NCI-H526 (cell line): Measurements from ENCODE around the gene IL4I1.
"Not testable (repeated sequence)": the region's sequence is repeated elsewhere in the genome, so short reads cannot be mapped to it uniquely, and the experiment has no call there.

Source experiments
- DNase-seq, 2 experiments: peaks; one replicate each; lab custom pipeline; 2025; lab: John Stamatoyannopoulos, UW

Gene IL4I1, protein sequence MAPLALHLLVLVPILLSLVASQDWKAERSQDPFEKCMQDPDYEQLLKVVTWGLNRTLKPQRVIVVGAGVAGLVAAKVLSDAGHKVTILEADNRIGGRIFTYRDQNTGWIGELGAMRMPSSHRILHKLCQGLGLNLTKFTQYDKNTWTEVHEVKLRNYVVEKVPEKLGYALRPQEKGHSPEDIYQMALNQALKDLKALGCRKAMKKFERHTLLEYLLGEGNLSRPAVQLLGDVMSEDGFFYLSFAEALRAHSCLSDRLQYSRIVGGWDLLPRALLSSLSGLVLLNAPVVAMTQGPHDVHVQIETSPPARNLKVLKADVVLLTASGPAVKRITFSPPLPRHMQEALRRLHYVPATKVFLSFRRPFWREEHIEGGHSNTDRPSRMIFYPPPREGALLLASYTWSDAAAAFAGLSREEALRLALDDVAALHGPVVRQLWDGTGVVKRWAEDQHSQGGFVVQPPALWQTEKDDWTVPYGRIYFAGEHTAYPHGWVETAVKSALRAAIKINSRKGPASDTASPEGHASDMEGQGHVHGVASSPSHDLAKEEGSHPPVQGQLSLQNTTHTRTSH

DNA sequence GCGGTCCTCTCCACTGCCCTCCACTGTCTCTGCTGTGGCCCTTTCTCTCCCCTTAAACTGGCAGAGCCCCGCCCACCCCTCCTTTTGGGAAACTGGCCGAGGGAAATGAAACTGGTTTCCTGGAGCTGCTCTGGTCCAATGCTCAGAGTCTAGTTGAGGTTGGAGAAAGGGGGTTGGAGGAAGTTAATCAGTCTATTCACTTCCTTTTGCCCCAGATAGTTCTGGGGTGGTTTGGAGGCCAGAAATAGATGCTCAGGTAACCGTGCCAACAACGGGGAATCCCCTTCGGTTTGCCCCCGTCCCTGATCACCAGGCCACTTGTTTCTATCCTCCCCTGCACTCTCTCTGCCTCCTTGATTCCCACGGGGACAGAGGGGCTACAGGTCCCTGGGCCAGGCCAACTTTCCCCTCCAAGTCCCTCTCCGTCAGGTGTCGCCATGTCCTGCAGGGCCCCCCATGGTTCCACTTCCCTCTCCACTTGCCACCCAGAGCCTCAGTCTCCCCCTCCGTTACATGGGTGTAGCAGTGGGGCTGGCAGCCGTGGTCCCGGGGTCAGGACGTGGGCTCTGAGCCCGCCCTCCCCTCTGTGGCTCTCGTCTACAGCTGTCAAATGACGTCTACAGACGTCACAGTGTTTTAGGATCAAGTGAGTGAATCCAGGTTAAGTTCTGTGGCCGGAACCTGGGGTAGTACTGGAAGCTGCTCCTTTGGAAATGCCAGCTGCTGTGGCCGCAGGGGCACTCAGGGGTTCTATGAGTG, at the start of gene IL4I1:
TSS of gene IL4I1 (minus strand) at position 25 of the 759 bp plus-strand sequence. CDS start 727 bp downstream, outside the sequence.
- no peak for DNase-seq

DNA sequence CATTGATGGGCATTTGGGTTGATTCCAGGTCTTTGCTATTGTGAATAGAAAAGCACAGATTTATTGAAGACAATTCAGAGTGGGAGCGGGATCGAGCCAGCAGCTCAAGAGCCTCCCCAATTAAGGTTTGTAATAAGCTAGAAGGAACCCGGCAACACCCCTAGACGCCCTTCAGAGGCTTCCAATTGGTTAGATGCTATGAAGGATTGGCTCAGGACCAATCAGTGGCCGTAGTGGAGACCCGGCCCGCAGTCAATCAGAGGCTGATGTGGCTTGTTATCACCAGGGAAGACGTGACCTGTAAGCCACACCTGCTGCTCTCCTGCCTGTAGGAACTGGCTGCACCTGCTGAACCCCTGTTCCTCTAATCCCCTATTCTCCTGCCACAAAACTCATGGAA, 49.7 kb upstream of the IL4I1 start:
- DNase-seq, result no peak

DNA sequence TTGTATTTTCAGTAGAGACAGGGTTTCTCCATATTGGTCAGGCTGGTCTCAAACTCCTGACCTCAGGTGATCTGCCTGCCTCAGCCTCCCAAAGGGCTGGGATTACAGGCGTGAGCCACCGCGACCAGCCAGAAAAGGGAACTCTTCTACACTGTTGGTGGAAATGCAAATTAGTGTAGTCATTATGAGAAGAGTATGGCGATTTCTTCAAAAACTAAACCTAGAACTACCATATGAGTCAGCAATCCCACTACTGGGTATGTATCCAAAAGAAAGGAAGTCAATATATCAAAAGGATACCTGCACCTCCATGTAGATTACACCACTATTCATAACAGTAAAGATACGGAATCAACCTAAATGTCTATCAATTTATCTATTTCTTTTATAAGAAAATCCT, 47.9 kb upstream of the IL4I1 start:
- DNase-seq, result peak in 1 of 2 experiments; percentile 30

DNA sequence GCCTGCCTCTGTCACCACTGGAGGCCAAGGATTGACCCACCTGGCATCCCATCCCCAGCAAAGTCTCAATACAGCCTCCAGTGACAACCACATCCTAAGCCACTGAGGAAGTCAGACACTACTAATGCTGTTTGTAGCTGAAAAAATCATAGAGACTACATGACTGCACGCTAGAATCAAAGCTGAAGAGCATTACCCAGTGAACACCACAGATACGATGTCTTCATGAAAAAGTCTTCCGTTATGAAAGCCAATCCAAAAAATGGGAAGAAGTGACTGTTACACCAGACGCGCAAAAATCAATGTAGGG, 43.8 kb upstream of the IL4I1 start:
- DNase-seq, result no peak

DNA sequence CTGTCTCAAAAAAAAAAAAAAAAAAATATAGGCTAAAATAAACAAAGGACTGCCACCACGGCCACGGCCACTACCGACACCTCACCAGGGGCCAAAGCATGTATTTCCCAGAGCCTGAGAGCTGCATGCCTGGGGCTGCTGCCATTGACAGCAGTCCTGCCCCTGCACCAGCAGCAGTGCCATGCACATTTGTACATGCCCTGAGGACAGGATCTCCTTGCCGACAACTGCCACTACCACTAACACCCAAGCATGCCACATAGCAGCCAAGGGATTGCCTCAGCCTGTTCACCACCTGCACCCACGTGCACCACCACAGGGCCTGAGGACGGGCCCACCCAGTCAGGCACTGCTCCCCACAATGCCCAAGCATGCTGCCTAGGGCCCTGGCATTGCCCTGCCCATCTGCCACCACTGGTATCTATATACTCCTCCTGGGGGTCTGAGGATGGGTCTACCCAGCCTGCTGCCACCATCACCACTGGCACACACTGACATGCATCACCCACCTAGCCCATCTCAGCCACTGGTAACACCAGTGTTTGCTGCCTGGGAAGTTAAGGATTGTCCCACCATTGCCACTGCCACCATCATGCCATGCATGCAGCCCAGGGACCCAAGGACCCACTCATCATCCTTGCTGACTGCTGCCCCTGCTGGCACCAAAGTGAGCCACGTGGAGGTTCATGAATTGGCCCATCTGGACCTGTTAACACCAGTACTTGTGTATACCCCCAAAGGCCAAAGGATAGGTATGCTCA, 43.2 kb upstream of the IL4I1 start:
- no peak for DNase-seq

DNA sequence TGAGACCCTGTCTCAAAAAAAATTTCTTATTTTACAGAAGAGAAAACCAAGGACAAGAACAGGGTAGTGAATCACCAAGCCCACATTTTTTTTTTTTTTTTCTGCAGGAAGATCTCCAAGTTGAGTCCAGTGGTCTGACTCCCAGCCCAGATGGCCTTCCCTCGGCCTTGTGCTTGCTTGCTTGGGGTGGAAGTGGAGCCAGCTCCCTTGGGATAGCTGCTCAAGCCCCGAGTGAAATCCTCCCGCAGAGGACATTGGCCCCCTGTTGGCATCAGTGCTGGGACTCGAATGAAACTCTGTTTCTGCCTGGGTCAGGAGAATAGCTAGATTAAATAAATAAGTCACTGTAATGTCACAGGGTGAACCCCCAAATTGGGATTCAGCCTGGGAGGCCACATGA, 42.0 kb upstream of the IL4I1 start:
- no peak for DNase-seq

DNA sequence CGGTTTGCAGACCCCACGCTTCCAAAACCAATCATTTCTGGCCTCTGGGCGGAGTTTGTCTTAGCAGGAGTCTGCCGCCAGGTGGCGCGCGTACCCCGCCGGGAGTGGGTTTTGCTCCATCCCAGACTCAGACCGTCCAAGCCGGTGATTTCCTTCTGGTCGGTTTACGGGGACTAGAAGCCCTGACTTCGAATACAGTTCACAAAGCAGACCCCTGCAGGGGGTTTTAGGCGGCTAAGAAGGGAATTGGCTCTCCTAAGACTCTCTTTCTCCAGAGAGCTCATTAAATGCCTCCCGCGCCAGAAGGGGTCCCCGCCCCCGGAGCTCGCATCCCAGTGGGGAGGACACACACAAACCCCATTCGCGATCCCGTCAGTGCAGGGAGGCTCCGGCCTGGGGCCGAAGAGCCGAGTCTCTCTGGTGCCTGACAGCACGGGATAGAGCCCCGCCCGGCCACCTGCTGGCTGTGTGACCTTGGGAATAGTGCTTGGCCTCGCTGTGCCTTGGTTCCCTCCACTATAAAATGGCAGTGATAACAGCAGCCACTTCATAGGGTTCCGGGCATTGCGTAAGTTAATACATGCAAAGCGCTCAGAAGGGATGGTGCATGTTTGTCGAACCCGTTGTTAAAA, 41.2 kb upstream of the IL4I1 start:
- peak; percentile 49 to 85 for DNase-seq

DNA sequence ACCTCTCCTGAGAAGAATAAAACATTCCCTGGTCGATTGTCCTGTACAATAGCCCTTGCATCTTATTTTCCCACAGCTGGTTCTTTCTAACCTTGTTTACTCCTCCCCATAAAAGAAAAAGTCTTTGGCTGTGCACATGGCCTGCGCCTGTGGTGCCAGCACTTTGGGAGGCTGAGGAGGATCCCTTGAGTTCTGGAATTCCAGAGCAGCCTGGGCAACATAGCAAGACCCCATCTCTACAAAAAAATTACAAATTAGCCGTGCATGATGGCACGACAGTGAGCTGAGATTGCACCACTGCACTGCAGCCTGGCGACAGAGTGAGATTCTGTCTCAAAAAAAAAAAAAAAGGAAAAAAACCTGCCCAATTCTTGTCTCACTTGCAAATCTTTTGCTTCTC, 39.9 kb upstream of the IL4I1 start:
- DNase-seq, result no peak

DNA sequence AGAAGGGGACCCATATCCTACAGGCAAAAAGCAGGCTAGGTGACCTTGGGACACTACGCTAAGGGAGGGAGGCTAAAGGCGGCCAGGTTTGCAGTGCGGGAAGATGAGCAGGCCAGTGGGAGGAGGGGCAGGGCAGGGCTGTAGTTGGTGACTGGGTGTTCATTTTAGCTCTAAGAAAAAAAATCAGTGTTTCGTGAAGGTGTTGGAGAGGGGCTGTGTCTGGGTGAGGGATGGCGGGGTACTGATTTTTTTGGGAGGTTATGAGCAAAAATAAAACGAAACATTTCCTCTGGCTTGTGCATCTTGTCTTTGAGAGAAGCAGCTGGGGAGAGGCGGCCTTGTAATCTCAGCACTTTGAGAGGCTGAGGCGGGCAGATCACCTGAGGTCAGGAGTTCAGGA, 37.0 kb upstream of the IL4I1 start:
- no peak for DNase-seq

DNA sequence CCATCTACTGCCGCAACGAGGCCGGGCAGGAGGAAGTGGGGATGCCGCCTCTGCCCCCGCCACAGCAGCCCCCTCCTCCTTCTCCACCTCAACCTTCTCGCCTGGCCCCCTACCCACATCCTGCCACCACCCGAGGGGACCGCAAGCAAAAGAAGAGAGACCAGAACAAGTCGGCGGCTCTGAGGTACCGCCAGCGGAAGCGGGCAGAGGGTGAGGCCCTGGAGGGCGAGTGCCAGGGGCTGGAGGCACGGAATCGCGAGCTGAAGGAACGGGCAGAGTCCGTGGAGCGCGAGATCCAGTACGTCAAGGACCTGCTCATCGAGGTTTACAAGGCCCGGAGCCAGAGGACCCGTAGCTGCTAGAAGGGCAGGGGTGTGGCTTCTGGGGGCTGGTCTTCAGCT, 36.0 kb upstream of the IL4I1 start:
- no peak for DNase-seq

DNA sequence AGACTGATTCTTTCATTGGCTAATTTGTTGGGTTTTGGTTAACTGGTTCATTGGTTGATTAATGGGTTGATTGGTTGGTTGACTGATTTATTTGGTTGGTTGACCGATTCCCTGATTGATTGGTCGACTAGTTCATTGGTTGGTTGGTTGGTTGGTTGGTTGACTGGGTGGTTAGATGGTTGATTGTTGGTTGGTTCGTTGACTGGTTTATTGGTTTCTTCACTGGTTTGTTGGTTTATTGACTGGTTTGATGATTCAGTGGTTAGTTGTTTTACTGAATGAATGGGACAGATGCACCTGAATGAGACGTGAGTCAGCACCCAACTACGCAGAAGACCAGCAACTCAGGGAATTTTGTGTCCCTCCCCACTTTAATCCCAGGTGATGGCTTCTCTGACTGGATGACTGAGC, 35.4 kb upstream of the IL4I1 start:
- no peak for DNase-seq

DNA sequence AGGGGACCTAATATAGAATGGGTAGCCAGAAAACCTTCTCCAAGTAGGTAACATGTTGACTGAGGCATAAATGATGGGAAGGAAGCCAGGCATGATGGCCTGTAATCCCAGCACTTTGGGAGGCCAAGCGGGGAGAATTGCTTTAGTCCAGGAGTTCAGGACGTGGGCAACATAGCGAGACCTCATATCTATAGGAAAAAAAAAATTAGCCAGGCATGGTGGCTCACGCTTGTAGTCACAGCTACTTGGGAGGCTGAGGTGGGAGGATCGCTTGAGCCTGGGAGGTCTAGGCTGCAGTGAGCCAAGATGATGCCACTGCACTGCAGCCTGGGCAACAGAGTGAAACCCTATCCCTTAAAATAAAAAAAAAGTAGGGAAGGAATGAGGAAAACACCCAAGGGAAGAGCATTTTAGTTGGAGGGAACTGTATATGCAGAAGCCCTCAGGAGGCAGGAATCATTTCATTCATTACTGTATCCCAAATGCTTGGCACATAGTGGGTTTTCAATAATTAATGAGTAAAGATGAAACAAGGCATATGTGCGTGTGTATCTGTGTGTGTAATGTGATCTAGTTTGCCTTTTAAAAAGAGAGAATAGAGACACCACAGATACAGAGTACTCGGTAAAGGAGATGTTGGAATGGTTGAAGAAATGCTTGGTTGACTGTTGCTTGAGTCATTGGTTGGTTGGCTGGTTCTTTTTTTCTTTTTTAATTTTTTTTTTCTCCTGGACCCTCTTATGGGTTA, 34.8 kb upstream of the IL4I1 start:
- no peak for DNase-seq

DNA sequence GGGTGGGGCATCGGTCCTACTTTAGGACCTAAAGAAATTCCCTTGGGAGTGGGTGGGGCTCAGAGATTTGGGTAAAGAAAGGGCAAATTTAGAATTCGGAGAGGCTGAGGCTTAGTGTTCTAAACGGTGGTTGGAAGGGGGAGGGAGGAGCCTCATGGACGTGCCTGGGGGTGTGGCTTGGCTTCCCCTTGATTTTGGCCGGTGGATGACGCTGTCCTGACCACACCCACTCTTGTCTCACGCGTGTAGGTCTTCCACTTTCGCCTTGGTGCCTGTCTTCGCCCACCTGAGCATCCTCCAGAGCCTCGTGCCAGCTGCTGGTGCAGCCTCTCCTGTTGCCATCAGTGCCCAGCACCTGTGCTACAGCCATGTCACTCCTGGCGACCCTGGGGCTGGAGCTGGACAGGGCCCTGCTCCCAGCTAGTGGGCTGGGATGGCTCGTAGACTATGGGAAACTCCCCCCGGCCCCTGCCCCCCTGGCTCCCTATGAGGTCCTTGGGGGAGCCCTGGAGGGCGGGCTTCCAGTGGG, 33.9 kb upstream of the IL4I1 start:
- peak in 1 of 2 experiments; percentile 63 for DNase-seq

DNA sequence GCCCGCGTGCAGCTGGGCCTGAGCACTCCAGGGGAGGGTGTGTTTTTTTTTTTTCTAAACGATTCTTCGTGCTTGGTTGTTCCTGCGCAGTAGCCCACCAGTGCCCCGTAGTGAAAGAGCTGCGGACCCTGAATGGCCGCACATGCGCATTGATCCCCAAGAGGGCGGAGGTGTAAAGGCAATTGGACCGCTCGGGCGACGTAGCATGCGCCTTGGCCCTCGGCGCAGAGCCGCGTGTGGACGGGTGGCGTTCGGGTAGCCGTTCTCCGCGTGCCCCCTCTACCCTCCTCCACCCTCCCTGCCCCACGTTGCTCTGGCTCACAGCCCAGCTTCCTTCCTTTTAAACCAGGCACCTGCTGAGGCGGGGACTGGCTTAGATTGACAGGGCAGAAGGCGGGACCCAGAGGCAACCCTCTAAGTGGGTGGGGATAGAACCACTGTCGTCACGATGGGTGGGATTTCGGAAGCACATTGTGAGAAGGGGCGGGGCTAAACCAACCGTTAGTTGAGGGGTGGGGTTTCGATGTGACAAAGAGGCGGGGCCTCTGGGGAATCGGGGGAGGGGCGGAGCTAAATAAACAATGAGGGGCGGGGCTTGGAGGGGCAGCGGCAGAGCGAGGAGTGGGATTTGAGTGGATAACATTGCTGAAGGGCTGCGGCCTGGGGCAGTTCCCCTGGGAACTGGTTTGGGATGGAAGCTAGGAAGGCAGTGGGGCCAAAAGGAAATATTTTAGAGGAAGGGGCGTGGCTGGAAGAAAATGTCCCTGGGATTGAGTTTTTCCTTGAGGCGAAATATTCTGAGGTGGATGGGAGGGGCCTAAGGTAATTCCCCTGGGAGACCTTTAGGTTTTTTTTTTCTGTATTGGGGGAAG, 33.2 kb upstream of the IL4I1 start:
- peak; percentile 97 to 98 for DNase-seq

DNA sequence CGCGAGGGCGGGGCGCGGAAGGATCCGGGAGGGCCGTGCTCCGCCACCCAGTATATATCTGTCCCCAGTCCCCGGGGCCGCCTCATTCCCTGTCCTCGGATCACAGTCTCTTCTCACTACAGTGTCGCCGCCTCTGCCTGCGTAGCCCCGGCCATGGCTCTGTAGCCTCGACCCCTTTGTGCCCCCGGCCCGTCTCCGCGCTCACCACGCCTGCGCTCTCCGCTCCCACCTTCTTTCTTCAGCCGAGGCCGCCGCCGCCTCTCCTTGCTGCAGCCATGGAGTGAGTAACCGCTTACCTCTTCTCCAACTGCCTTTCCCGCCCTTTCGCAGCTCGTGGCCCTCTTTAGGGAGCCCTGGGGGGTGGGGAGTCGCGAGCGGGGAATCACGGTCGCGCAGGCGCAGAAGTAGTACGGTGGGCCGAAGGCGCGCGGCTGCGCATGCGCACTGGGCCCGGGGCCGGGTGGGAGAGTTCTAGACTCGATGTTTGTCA, 32.5 kb upstream of the IL4I1 start, which contains the start of the genes ATF5 and NUP62:
TSS of gene ATF5 (plus strand) at position 85 of the 490 bp plus-strand sequence. CDS start 1,646 bp downstream, outside the sequence.
TSS of gene NUP62 (minus strand) at position 384 of the 490 bp plus-strand sequence. CDS start 19,697 bp downstream, outside the sequence.
- DNase-seq, result peak; percentile 92 to 95

DNA sequence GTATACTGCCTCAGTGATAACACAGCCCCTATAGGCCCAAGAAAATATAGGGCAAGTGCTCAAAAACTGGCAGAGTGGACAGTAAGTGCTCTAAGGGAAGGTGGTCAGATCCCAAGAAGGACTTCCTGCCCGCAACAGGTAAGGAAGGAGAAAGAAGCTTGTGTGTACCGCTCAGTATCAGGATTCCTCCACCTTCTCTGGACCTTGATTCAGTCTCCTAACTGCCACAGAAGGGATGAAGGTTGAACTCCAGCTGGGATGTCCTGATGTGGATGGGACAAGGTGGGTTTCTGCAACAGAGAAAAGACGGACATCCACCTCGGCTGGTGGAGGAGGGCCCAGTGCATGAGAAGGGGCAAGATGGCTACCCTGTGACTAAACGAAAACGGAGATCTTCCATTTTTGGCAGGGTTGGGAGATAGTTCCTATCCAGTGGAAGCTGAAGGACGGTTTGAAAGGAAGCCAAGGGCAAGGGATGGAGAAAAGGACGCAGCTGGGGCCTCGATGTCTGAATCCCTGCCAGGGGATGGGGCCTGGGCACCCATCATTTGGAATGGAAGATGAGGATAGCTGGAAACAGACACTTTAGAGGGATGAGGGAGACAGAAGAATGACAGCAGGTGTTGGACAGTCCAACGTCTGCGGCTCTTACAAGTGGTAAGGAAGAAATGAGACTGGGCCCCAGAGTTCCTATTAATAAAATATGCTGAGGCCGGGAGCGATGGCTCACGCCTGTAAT, 31.0 kb upstream of the IL4I1 start:
- DNase-seq, result no peak

DNA sequence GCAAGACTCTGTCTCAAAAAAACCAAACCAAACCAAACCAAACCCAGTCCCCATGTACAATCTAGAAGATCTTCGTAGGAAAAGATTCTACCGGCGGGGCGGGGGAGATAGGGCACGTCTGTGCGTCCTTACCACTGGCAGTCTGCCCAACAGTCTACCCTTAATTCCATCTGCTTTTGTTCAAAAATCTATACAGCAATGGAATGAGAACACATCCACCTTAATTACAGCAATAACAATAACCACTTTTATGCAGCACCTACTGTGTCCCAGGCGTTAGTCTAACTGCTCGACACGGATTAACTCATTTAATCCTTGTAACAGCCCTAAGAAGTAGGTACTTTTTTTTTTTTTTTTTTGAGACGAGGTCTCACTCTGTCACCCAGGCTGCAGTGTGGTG, 29.8 kb upstream of the IL4I1 start:
- no peak for DNase-seq

DNA sequence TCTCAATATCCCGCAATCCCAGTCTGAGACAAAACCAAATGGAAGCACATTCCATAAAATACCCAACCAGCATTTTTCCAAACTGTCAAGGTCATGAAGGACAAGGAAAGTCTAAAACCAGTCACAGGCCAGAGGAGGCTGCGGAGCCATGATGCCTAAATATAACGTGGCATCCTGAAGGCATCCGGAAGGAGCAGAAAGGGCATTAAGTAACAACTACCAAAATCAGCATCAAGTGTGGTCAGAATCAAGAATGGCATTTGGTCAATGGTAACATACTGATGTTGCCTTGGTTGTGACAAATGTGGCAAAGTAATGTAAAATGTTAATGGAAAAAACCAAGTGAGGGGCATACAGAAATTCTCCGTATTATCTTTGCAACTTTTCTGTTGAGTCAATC, 28.8 kb upstream of the IL4I1 start:
- no peak for DNase-seq

DNA sequence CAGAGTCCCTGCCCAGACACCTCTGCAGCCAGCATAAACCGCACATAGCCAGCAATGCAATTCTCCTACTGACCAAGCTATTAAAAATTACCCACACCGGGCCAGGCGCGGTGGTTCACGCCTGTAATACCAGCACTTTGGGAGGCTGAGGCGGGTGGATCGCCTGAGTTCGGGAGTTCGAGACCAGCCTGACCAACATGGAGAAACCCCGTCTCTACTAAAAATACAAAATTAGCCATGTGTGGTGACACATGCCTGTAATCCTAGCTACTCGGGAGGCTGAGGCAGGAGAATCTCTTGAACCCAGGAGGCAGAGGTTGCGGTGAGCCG, 28.2 kb upstream of the IL4I1 start:
- DNase-seq, result not testable (repeated sequence)
